Measurements from ENCODE around the gene ZNF512B. TPM values are rescaled to one million over a fixed set of nuclear protein-coding genes. Genes with fewer than 3 reads are reported as not detected.

Gene ZNF512B
- total RNA-seq, 1 donor from 2014 or later = 49.4 TPM

DNA sequence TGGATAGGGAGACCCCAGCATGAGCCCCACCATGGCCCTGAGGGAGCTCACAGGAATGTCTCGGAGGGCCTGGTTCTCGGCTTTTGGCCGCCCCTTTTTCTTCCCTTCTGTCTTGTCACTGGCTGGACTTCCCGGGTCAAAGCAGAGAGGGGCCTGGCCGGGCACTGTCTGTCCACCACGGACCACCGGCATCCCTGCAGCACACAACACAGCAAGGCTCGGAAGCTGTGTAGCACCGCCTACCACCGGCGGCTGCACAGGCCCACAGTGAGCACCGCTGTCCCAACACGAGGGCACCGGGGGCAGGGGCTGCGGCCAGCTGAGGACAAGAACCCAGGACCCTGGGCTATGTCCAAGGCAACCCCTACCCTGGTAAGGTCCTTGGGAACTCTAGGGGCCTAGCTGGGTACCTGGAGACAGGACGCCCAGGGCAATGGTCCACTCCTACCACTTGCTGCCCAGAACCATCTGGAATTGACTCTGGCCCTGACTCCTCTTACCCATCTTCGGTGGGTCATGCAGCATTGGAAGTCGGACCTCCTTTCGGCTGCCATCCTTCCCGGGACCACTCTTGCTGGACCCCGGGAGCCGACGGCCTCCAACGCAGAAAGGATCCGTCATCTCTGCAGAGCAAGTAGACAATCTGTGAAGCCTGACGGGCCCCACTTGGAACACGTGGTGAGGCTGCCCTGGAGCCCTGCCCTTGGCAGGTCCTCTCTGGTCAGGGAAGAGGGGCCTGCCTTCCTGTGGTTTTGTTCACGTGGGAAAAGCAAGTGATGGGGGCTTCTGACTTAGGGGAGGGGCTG, 2.2 kb downstream of the ZNF512B start:
- peaks cover 6% of the 10 kb centered on the region for H3K4me1 Mint-ChIP-seq (ENCODE audit: low read depth)
- H3K4me3 Mint-ChIP-seq (ENCODE audit: low read depth) = peak overlapping the region; percentile 29
- no peaks in the 10 kb centered on the region for H3K9me3 Mint-ChIP-seq (ENCODE audit: low read depth)
- H3K36me3 Mint-ChIP-seq (ENCODE audit: insufficient read depth) = peaks cover 7% of the 10 kb centered on the region
- TF ChIP-seq, protein P1, sequence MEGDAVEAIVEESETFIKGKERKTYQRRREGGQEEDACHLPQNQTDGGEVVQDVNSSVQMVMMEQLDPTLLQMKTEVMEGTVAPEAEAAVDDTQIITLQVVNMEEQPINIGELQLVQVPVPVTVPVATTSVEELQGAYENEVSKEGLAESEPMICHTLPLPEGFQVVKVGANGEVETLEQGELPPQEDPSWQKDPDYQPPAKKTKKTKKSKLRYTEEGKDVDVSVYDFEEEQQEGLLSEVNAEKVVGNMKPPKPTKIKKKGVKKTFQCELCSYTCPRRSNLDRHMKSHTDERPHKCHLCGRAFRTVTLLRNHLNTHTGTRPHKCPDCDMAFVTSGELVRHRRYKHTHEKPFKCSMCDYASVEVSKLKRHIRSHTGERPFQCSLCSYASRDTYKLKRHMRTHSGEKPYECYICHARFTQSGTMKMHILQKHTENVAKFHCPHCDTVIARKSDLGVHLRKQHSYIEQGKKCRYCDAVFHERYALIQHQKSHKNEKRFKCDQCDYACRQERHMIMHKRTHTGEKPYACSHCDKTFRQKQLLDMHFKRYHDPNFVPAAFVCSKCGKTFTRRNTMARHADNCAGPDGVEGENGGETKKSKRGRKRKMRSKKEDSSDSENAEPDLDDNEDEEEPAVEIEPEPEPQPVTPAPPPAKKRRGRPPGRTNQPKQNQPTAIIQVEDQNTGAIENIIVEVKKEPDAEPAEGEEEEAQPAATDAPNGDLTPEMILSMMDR (IDR thresholded peaks at IDR 0.05; ENCODE audit: unreplicated experiment) = no peak
- H3K27ac Mint-ChIP-seq = no peak overlapping the region
- DNase-seq (ENCODE audit: low spot score, unreplicated experiment) = peak; percentile 9
- H3K27me3 Mint-ChIP-seq = no peaks in the 10 kb centered on the region

DNA sequence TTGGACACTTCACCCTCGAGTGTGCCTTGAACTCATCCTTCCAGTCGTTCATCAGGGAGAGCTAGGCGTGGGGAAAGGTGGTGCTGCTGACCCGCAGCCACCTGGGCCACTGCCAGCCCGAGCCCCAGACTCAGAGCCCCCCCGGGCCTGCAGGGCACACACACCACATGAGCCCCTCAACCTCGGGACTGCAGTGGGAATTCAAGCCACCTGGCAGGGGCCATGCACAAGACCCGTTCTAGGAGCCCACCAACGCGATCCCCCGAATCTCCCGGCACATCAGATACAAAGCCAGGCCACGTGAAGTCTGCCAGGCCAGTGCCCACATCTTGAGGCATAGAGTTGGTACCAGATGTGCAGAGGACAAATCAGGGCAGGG, 2.8 kb downstream of the ZNF512B start:
- peak; percentile 7 for DNase-seq (ENCODE audit: low spot score, unreplicated experiment)
- Mint-ChIP-seq H3K4me1 (ENCODE audit: low read depth) (peaks cover 6% of the 10 kb centered on the region), H3K9me3 (ENCODE audit: low read depth) (no peaks in the 10 kb centered on the region), H3K27me3 (no peaks in the 10 kb centered on the region), H3K27ac (no peak overlapping the region), H3K36me3 (ENCODE audit: insufficient read depth) (peaks cover 8% of the 10 kb centered on the region), H3K4me3 (ENCODE audit: low read depth) (no peak overlapping the region)
- TF ChIP-seq, protein P1 (IDR thresholded peaks at IDR 0.05; ENCODE audit: unreplicated experiment) = no peak

DNA sequence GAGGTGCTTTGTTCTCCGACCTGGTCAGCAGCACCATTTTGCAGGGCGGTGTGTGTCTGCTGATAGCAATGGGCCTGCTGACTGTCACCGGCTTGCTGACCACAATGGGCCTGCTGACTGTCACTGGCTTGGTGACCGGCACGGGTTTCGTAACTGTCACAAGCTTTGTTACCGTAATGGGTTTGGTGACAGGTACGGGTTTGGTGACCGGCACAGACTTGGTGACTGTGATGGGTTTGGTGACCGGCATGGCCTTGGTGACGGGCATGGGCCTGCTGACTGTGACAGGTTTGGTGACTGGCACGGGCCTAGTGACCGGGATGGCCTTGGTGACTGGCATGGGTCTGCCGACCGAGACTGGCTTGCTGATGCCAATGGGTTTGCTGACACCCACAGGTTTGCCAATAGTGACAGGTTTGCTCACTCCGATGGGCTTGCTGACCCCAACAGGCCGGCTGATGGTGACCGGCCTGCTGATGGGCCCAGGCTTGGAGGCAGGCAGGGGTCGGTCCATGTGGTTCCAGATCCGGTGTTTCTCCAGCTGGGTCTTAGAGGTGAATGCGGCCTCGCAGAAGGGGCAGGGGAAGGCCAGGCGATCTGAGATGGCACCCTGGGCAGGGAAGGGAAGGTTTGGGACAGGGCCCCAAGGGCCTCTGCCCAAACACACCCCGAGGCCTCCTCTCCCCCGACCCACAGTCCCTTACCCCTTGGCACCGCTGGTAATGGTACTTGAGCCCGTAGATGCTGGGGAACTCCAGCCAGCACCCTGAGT, 3.4 kb downstream of the ZNF512B start:
- TF ChIP-seq, protein P1 (IDR thresholded peaks at IDR 0.05; ENCODE audit: unreplicated experiment) = no peak
- peaks cover 9% of the 10 kb centered on the region for H3K36me3 Mint-ChIP-seq (ENCODE audit: insufficient read depth)
- no peak for DNase-seq (ENCODE audit: low spot score, unreplicated experiment)
- H3K4me3 Mint-ChIP-seq (ENCODE audit: low read depth) = no peak overlapping the region
- peaks cover 6% of the 10 kb centered on the region for H3K4me1 Mint-ChIP-seq (ENCODE audit: low read depth)
- no peaks in the 10 kb centered on the region for H3K9me3 Mint-ChIP-seq (ENCODE audit: low read depth)
- no peak overlapping the region for H3K27ac Mint-ChIP-seq
- H3K27me3 Mint-ChIP-seq = no peaks in the 10 kb centered on the region

DNA sequence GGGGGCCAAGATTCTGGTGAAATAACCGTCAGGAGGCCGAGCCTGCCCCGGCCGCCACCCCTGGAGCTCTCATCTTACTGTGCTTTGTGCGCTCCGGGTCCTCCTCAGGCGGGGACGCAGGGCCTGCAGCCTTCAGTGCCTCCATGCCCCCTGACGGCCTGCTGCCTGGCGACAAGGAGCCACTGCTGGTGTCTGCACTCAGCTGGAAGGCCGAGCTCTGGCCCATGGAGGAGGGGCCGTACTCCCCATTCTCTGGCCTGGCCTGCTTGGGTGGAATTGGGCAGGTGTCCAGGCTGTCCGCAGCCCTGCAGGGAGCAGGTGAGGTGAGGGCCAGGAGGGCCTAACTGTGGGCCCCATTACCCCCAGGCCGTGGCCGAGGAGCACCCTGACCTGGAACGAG, 5.3 kb downstream of the ZNF512B start:
- Mint-ChIP-seq H3K9me3 (ENCODE audit: low read depth) (no peaks in the 10 kb centered on the region), H3K27ac (no peak overlapping the region), H3K4me1 (ENCODE audit: low read depth) (peaks cover 6% of the 10 kb centered on the region), H3K36me3 (ENCODE audit: insufficient read depth) (peaks cover 11% of the 10 kb centered on the region), H3K4me3 (ENCODE audit: low read depth) (no peak overlapping the region), H3K27me3 (no peaks in the 10 kb centered on the region)
- TF ChIP-seq, protein P1 (IDR thresholded peaks at IDR 0.05; ENCODE audit: unreplicated experiment) = no peak
- no peak for DNase-seq (ENCODE audit: low spot score, unreplicated experiment)

GRCh38 chr20:63963784-63964301, 5.9 kb downstream of the ZNF512B start:
- Mint-ChIP-seq H3K4me1 (ENCODE audit: low read depth) (peaks cover 4% of the 10 kb centered on the region), H3K9me3 (ENCODE audit: low read depth) (no peaks in the 10 kb centered on the region), H3K4me3 (ENCODE audit: low read depth) (no peak overlapping the region), H3K27me3 (no peaks in the 10 kb centered on the region), H3K36me3 (ENCODE audit: insufficient read depth) (peaks cover 11% of the 10 kb centered on the region), H3K27ac (no peak overlapping the region)
- TF ChIP-seq, protein P1 (IDR thresholded peaks at IDR 0.05; ENCODE audit: unreplicated experiment) = no peak
- no peak for DNase-seq (ENCODE audit: low spot score, unreplicated experiment)

Measured in progenitor cell of endocrine pancreas (in vitro differentiated cells).